Lung (tissue), 12 donors: ENCODE measurements around the gene PPIL4. TPM values are rescaled to one million over a fixed set of nuclear protein-coding genes. Genes with fewer than 3 reads are reported as not detected.

Experiments used
- ATAC-seq: fragments of 200-7000 bp; cut with Tn5 transposase; one replicate; pipeline ENCODE4 v1.9.1; 2020; ENCODE audit warnings: moderate number of reproducible peaks; ENCODE audit not compliant: insufficient read depth, low FRiP score
- DNase-seq, 3 donors: peaks; one replicate each; pipeline ENCODE4 v3.0.0-alpha.2; 2013 to 2017
- H3K27ac ChIP-seq, 2 donors: one replicate each; pipeline ENCODE4 v1.5.1; 2013; ENCODE audit warnings: mild to moderate bottlenecking in 2 of 2, moderate library complexity in 2 of 2, control low read depth in 1 of 2, inconsistent platforms in 1 of 2, low read depth in 1 of 2, low read length in 1 of 2
- H3K27me3 ChIP-seq, 3 donors: one replicate each; pipeline ENCODE4 v1.5.1; 2013; ENCODE audit warnings: low read length in 2 of 3; ENCODE audit not compliant: control insufficient read depth in 3 of 3, insufficient read depth in 3 of 3
- H3K36me3 ChIP-seq, 4 donors: one replicate each; pipeline ENCODE4 v1.5.1; 2013; ENCODE audit warnings: low read length in 4 of 4, mild to moderate bottlenecking in 1 of 4, moderate library complexity in 1 of 4; ENCODE audit not compliant: control insufficient read depth in 4 of 4, insufficient read depth in 4 of 4
- H3K4me1 ChIP-seq, 5 donors: one replicate each; pipeline ENCODE4 v1.5.1; 2013; ENCODE audit warnings: low read length in 5 of 5, mild to moderate bottlenecking in 2 of 5, moderate library complexity in 1 of 5; ENCODE audit not compliant: control insufficient read depth in 5 of 5, insufficient read depth in 5 of 5
- H3K4me3 ChIP-seq: one replicate; pipeline ENCODE4 v1.5.1; 2013; ENCODE audit warnings: mild to moderate bottlenecking, control low read depth, moderate library complexity
- H3K9ac ChIP-seq, 2 donors: one replicate each; pipeline ENCODE4 v1.5.1; 2013; ENCODE audit warnings: low read length in 2 of 2, control low read depth in 1 of 2; ENCODE audit not compliant: insufficient read depth in 1 of 2
- H3K9me3 ChIP-seq, 4 donors: one replicate each; pipeline ENCODE4 v1.5.1; 2013; ENCODE audit warnings: low read length in 3 of 4, mild to moderate bottlenecking in 1 of 4, moderate library complexity in 1 of 4; ENCODE audit not compliant: control insufficient read depth in 4 of 4, insufficient read depth in 3 of 4
- WGBS, 2 donors: extraction: QIAGEN DNeasy Blood & Tissue Kit; methylation state at CpG; one replicate each; pipeline ENCODE4 v1.1.7; 2013; 5-methylcytosine and 5-hydroxymethylcytosine counted together
- polyA plus RNA-seq, 2 donors: library from polyadenylated mRNA; stranded (reverse); fragments of 200-250 nt; gene quantifications; one replicate each; pipeline ENCODE4 v1.2.1, GENCODE V29; 2013
- total RNA-seq, 2 donors: library from RNA; depleted of rRNA in 1 of 2; stranded (reverse); fragments of >200 nt in 1 of 2; gene quantifications; one replicate each; pipeline ENCODE4 v1.2.1, GENCODE V29; 2014 to 2021
- TF ChIP-seq, protein P1 (sequence below): IDR thresholded peaks from 2 replicates; pipeline ENCODE4 v1.5.1; 2012; ENCODE audit warnings: mild to moderate bottlenecking; ENCODE audit errors: control extremely low read depth, extremely low read depth
- donor health status: control.
- donor health status: control.
- donor health status: Bipolar disorder and iron deficiency.
- donor health status: healthy.
- donor health status: DM: yes; HTN: yes; CAD: no.

The PPIL4 gene
- total and polyA plus RNA-seq, 4 donors: 15.7 to 52.3 (median 21.9) TPM

DNA sequence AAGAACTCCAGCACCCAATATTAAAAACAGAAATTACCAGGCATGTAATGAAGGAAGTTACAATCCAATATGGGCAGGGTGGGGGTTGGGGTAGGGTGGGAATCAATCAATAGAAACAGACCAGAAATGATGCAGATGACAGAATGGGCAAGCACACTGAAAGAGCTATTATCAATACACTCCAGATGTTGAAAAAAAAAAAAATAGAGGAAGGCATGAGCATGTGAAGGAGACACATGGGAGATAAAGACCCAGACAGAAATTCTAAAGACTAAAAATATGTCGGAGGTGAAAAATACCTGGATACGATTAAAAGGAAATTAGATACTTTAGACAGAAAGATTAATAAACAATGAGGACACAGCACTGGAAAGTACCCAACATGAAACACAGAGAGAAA lies 42.0 kb downstream of the PPIL4 start:
- no peak for ATAC-seq
- WGBS, 2 donors: 81 to 85% methylated on average over 2 of the region's 2 CpGs

GRCh38 chr6:149503276-149503675 lies 42.6 kb downstream of the PPIL4 start:
- 89 to 98% methylated on average over 2 of the region's 2 CpGs for WGBS, 2 donors
- H3K4me1 ChIP-seq: peaks cover 0 to 4% (median 0%) of the 10 kb centered on the region in 5 donors

More for the DNA sequence above, 42.0 kb downstream of the PPIL4 start:
- TF ChIP-seq, protein P1, sequence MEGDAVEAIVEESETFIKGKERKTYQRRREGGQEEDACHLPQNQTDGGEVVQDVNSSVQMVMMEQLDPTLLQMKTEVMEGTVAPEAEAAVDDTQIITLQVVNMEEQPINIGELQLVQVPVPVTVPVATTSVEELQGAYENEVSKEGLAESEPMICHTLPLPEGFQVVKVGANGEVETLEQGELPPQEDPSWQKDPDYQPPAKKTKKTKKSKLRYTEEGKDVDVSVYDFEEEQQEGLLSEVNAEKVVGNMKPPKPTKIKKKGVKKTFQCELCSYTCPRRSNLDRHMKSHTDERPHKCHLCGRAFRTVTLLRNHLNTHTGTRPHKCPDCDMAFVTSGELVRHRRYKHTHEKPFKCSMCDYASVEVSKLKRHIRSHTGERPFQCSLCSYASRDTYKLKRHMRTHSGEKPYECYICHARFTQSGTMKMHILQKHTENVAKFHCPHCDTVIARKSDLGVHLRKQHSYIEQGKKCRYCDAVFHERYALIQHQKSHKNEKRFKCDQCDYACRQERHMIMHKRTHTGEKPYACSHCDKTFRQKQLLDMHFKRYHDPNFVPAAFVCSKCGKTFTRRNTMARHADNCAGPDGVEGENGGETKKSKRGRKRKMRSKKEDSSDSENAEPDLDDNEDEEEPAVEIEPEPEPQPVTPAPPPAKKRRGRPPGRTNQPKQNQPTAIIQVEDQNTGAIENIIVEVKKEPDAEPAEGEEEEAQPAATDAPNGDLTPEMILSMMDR: no peak
- Histone ChIP-seq H3K4me1 (peaks cover 0 to 4% (median 0%) of the 10 kb centered on the region in 5 donors), H3K9ac (no peak overlapping the region), H3K4me3 (no peak overlapping the region), H3K36me3 (peaks cover 0 to 6% (median 2%) of the 10 kb centered on the region in 4 donors), H3K27ac (no peak overlapping the region), H3K27me3 (no peaks in the 10 kb centered on the region), H3K9me3 (no peaks in the 10 kb centered on the region)
- no peak for DNase-seq

GRCh38 chr6:149501768-149502167 lies 44.1 kb downstream of the PPIL4 start:
- 96 to 98% methylated on average over 3 of the region's 3 CpGs for WGBS, 2 donors
- no peak for ATAC-seq

More at GRCh38 chr6:149503276-149503675, 42.6 kb downstream of the PPIL4 start:
- no peaks in the 10 kb centered on the region for H3K9me3 ChIP-seq
- peaks cover 0 to 6% (median 2%) of the 10 kb centered on the region in 4 donors for H3K36me3 ChIP-seq
- no peak overlapping the region for H3K9ac ChIP-seq
- no peaks in the 10 kb centered on the region for H3K27me3 ChIP-seq
- DNase-seq: no peak
- TF ChIP-seq, protein P1: no peak
- no peak overlapping the region for H3K4me3 ChIP-seq
- no peak for ATAC-seq
- no peak overlapping the region for H3K27ac ChIP-seq

More at GRCh38 chr6:149501768-149502167, 44.1 kb downstream of the PPIL4 start:
- no peak overlapping the region for H3K27ac ChIP-seq
- TF ChIP-seq, protein P1: no peak
- no peak overlapping the region for H3K9ac ChIP-seq
- H3K27me3 ChIP-seq: no peaks in the 10 kb centered on the region
- no peak overlapping the region for H3K4me3 ChIP-seq
- H3K9me3 ChIP-seq: no peaks in the 10 kb centered on the region
- peaks cover 0 to 4% (median 2%) of the 10 kb centered on the region in 4 donors for H3K36me3 ChIP-seq
- no peaks in the 10 kb centered on the region for H3K4me1 ChIP-seq
- DNase-seq: no peak
